COLO668 (cell line): ENCODE data around the gene GPR84.
A peak's percentile ranks its signal among the peaks of the same experiment; 100 is the strongest.

Source experiments
- DNase-seq: peaks from one replicate; lab custom pipeline; 2025; ENCODE audit not compliant: unreplicated experiment; lab: John Stamatoyannopoulos, UW

Gene GPR84

GRCh38 chr12:54328595-54329337, 35.5 kb downstream of the GPR84 start:
- no peak for DNase-seq

GRCh38 chr12:54325442-54326109, 38.7 kb downstream of the GPR84 start:
- peak; percentile 0 for DNase-seq

GRCh38 chr12:54324617-54325441, 39.5 kb downstream of the GPR84 start, which contains the start of gene COPZ1:
TSS of gene COPZ1 (plus strand) at chr12:54325131. CDS start at chr12:54325164, 33 bp downstream.
- DNase-seq: peak; percentile 94

GRCh38 chr12:54321363-54321762, 42.9 kb downstream of the GPR84 start:
- DNase-seq: no peak
